Tibial artery (tissue), 4 donors: ENCODE measurements around the gene NPR1.

ENCODE experiments used
- DNase-seq, 2 donors: peaks; one replicate each; pipeline ENCODE4 v3.0.0-alpha.2; 2019
- H3K27ac ChIP-seq, 2 donors: fragments of 200-600 bp; sonication (generic) in 1 of 2; 1 replicate in 1 of 2; 2 replicates in 1 of 2; pipeline ENCODE4 v1.5.1; 2018 to 2019; ENCODE audit warnings: mild to moderate bottlenecking in 1 of 2
- H3K27me3 ChIP-seq, 2 donors: fragments of 200-600 bp; sonication (generic) in 1 of 2; one replicate each; pipeline versions ENCODE4 v1.5.1 to v1.6.0; 2016 to 2019
- H3K36me3 ChIP-seq, 3 donors: fragments of 200-600 bp; sonication (generic) in 2 of 3; one replicate each; pipeline ENCODE4 v1.5.1; 2016 to 2019; ENCODE audit warnings: mild to moderate bottlenecking in 2 of 3
- H3K4me1 ChIP-seq, 4 donors: fragments of 200-600 bp; sonication (generic) in 2 of 4; 1 replicate in 3 of 4; 2 replicates in 1 of 4; pipeline ENCODE4 v1.5.1; 2016 to 2019
- H3K4me3 ChIP-seq, 2 donors: fragments of 200-600 bp; sonication (generic) in 1 of 2; 1 replicate in 1 of 2; 2 replicates in 1 of 2; pipeline ENCODE4 v1.5.1; 2018 to 2019; ENCODE audit warnings: mild to moderate bottlenecking in 2 of 2
- H3K9me3 ChIP-seq, 3 donors: fragments of 200-600 bp; sonication (generic) in 1 of 3; one replicate each; pipeline ENCODE4 v1.5.1; 2016 to 2019
- intact Hi-C: fragments of 100-400 bp; cut with DNase I; formaldehyde crosslinking; loops from one replicate; pipeline ENCODE4 v1.15.0; 2023; ENCODE audit warnings: low total_unique reads
- TF ChIP-seq, protein P1 (sequence below), 2 experiments: fragments of 200-600 bp in 1 of 2; fragments of 450-650 bp in 1 of 2; IDR thresholded peaks; one replicate each; pipeline ENCODE4 v1.5.1; 2017 to 2019; ENCODE audit warnings: antibody characterized with exemption in 2 of 2, mild to moderate bottlenecking in 1 of 2, moderate library complexity in 1 of 2

The NPR1 gene

DNA sequence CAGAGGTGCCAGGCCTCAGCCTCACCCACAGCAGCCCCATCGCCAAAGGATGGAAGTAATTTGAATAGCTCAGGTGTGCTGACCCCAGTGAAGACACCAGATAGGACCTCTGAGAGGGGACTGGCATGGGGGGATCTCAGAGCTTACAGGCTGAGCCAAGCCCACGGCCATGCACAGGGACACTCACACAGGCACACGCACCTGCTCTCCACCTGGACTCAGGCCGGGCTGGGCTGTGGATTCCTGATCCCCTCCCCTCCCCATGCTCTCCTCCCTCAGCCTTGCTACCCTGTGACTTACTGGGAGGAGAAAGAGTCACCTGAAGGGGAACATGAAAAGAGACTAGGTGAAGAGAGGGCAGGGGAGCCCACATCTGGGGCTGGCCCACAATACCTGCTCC is 15.0 kb downstream of the NPR1 start:
- intact Hi-C loops, result no loop called here
- no peaks in the 10 kb centered on the region for H3K9me3 ChIP-seq
- peaks cover 0 to 19% (median 14%) of the 10 kb centered on the region in 4 donors for H3K4me1 ChIP-seq
- no peak overlapping the region for H3K27ac ChIP-seq
- H3K27me3 ChIP-seq, result no peaks in the 10 kb centered on the region
- TF ChIP-seq, protein P1, sequence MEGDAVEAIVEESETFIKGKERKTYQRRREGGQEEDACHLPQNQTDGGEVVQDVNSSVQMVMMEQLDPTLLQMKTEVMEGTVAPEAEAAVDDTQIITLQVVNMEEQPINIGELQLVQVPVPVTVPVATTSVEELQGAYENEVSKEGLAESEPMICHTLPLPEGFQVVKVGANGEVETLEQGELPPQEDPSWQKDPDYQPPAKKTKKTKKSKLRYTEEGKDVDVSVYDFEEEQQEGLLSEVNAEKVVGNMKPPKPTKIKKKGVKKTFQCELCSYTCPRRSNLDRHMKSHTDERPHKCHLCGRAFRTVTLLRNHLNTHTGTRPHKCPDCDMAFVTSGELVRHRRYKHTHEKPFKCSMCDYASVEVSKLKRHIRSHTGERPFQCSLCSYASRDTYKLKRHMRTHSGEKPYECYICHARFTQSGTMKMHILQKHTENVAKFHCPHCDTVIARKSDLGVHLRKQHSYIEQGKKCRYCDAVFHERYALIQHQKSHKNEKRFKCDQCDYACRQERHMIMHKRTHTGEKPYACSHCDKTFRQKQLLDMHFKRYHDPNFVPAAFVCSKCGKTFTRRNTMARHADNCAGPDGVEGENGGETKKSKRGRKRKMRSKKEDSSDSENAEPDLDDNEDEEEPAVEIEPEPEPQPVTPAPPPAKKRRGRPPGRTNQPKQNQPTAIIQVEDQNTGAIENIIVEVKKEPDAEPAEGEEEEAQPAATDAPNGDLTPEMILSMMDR (IDR thresholded peaks at IDR 0.05), result no peak
- peaks cover 16 to 37% (median 19%) of the 10 kb centered on the region in 3 donors for H3K36me3 ChIP-seq
- no peak overlapping the region for H3K4me3 ChIP-seq
- DNase-seq, result no peak

DNA sequence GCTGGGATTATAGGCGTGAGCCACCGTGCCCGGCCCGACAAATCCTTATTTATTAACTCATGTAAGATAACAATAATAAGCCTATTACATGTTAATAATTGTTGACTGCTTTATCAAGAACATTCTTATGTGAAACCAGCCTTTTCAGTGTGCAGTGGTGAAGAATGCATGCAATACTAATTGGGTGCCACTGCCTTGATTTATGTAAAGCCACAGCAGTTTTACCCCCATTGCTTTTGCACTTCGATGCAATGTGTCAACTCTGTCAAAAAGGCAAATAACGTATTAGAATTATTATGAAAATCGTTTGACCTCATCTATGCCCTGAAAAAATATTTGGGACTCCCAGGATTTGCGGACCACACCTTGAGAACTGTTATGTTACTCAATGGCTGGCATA is 18.3 kb downstream of the NPR1 start:
- TF ChIP-seq, protein P1 (IDR thresholded peaks at IDR 0.05), result no peak
- Histone ChIP-seq H3K27ac (peak overlapping the region; percentile 86 to 94), H3K4me1 (peaks cover 0 to 30% (median 19%) of the 10 kb centered on the region in 4 donors), H3K4me3 (no peak overlapping the region), H3K27me3 (no peaks in the 10 kb centered on the region), H3K36me3 (peaks cover 0 to 14% (median 0%) of the 10 kb centered on the region in 3 donors), H3K9me3 (no peaks in the 10 kb centered on the region)
- no peak for DNase-seq
- intact Hi-C loops, result no loop called here

DNA sequence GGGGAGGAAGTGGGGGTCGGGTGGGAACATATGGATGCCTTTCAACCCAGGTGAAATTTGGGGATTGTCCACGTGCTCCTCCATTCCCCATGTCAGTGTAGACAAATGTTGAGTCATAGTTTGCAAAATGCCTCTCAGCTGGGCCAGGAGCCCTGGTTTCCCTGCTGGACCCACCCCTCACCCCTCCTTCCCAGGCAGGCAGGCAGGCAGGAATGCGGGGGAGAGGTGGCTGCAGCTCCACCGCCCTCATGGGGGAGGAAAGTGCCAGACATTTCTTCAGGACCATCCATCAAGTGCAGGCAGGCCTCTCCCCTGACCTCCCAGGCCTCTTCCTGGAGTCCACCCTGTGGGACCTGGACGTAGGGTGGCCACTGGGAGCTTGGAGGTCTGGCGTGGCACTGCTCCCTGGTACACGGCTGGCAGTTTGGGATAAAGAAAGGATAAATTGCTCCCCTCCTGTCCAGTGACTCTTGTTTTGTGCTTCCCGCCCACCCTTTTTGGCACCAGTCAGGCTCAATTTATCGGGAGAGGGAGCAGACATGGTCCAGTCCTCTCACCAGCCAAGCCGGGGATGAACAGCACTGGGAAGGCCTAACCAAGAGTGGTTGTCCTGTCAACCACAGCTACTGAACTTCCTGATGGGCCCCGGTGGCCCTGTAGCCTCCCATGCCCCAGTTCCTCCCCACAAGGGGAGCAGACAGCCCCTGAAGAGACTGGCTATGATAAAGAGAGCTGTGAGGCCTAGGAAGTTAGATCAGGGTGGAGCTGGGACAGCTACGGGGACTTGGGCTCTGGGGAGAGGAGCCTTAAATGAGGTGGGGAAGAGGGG is 18.9 kb downstream of the NPR1 start:
- Histone ChIP-seq H3K4me1 (peaks cover 0 to 30% (median 19%) of the 10 kb centered on the region in 4 donors), H3K36me3 (peaks cover 0 to 14% (median 0%) of the 10 kb centered on the region in 3 donors), H3K27ac (peak overlapping the region; percentile 86 to 94), H3K9me3 (no peaks in the 10 kb centered on the region), H3K4me3 (peak overlapping the region in 1 of 2 donors; percentile 31), H3K27me3 (no peaks in the 10 kb centered on the region)
- TF ChIP-seq, protein P1 (IDR thresholded peaks at IDR 0.05), result peak in 1 of 2 experiments; percentile 7
- DNase-seq, result peak; percentile 68 to 87
- intact Hi-C loops, result no loop called here

DNA sequence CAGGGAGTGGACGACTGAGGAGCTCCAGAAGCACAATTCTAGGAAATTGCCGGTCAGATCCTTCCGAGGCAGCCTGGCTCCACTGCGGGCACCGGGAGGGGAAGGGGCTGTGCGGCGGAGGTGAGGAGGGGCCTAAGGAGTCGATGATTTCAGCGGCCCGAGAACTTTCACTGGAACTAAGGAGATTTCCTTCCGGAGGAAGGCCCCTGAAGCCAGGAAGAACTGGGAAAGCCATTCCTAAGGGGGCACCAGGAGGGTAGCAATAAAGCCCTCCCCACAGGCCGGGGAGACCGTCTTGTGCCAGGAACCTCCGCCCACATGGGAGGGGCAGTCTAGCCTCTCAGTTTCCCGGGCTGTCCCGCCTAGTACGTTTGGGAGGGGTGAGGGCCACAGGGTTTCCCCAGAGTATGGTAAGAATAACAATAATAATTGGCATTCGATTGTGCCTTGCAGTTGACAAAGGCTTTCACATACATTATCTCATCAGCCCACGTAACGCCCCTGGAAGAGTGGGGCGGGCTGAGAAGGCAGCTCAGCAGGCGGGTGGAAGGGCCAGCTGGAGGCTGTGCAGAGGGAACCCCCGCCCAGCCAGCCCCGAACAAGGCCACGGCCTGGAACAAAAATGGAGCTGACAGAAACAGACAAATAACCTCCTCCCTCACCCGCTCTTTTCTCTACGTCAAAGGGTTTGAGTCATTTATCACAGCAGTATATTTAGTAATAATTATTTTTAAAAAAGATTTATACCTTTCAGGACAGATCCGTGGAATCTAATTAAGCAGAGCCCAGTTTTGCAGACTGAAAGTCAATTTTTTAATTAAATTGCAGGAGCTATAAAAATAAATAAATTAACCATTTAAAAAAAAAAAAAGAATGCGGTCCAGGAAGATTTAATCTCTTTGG is 19.8 kb downstream of the NPR1 start:
- intact Hi-C loops, result no loop called here
- H3K4me3 ChIP-seq, result peak overlapping the region; percentile 7 to 31
- no peaks in the 10 kb centered on the region for H3K27me3 ChIP-seq

More for the DNA sequence above, 19.8 kb downstream of the NPR1 start:
- TF ChIP-seq, protein P1 (IDR thresholded peaks at IDR 0.05), result no peak
- H3K4me1 ChIP-seq, result peaks cover 0 to 30% (median 19%) of the 10 kb centered on the region in 4 donors
- peaks cover 0 to 5% (median 0%) of the 10 kb centered on the region in 3 donors for H3K36me3 ChIP-seq
- H3K27ac ChIP-seq, result peak overlapping the region; percentile 86 to 94
- no peaks in the 10 kb centered on the region for H3K9me3 ChIP-seq
- DNase-seq, result peak; percentile 80 to 91
